CD4-positive, alpha-beta T cell treated with Interleukin-1 beta for 1 hour (primary cell): ENCODE results near the gene SLC25A47.
"Not testable (repeated sequence)": the region's sequence is repeated elsewhere in the genome, so short reads cannot be mapped to it uniquely, and the experiment has no call there.

ENCODE experiments used
- DNase-seq, 2 donors: peaks; one replicate each; pipeline ENCODE4 v3.0.0-alpha.2; 2020 to 2022

SLC25A47 gene

GRCh38 chr14:100323121-100323941 lies at the start of gene SLC25A47:
TSS of gene SLC25A47 (plus strand) at chr14:100323339. CDS start at chr14:100323415, 76 bp downstream.
- no peak for DNase-seq

GRCh38 chr14:100274250-100274649 lies 48.9 kb upstream of the SLC25A47 start:
- DNase-seq: no peak

GRCh38 chr14:100275214-100275613 lies 47.9 kb upstream of the SLC25A47 start:
- no peak for DNase-seq

GRCh38 chr14:100278702-100279101 lies 44.4 kb upstream of the SLC25A47 start:
- DNase-seq: peak in 1 of 2 donors; percentile 18

- DNase-seq: no peak
Observed at GRCh38 chr14:100279133-100279532, 44.0 kb upstream of the SLC25A47 start.

- DNase-seq: no peak
Observed at GRCh38 chr14:100279563-100279962, 43.6 kb upstream of the SLC25A47 start.

GRCh38 chr14:100281286-100282082 lies 41.7 kb upstream of the SLC25A47 start:
- no peak for DNase-seq

GRCh38 chr14:100282083-100282350 lies 41.1 kb upstream of the SLC25A47 start:
- no peak for DNase-seq

GRCh38 chr14:100282766-100283419 lies 40.2 kb upstream of the SLC25A47 start:
- no peak for DNase-seq

GRCh38 chr14:100283436-100283835 lies 39.7 kb upstream of the SLC25A47 start:
- DNase-seq: not testable (repeated sequence)

- no peak for DNase-seq
Observed at GRCh38 chr14:100283984-100284881, 38.9 kb upstream of the SLC25A47 start.

GRCh38 chr14:100285021-100285912 lies 37.9 kb upstream of the SLC25A47 start:
- DNase-seq: peak; percentile 79 to 83

GRCh38 chr14:100285913-100286400 lies 37.2 kb upstream of the SLC25A47 start:
- no peak for DNase-seq

GRCh38 chr14:100286484-100287191 lies 36.5 kb upstream of the SLC25A47 start:
- no peak for DNase-seq

GRCh38 chr14:100287202-100287997 lies 35.7 kb upstream of the SLC25A47 start:
- no peak for DNase-seq

- not testable (repeated sequence) for DNase-seq
Observed at GRCh38 chr14:100287998-100288295, 35.2 kb upstream of the SLC25A47 start.

GRCh38 chr14:100288382-100289185 lies 34.6 kb upstream of the SLC25A47 start:
- DNase-seq: no peak

- no peak for DNase-seq
Observed at GRCh38 chr14:100289916-100290606, 33.1 kb upstream of the SLC25A47 start.
